ENCODE results near the gene DOCK3.
"Not testable (repeated sequence)": the region's sequence is repeated elsewhere in the genome, so short reads cannot be mapped to it uniquely, and the experiment has no call there.

Gene DOCK3

DNA sequence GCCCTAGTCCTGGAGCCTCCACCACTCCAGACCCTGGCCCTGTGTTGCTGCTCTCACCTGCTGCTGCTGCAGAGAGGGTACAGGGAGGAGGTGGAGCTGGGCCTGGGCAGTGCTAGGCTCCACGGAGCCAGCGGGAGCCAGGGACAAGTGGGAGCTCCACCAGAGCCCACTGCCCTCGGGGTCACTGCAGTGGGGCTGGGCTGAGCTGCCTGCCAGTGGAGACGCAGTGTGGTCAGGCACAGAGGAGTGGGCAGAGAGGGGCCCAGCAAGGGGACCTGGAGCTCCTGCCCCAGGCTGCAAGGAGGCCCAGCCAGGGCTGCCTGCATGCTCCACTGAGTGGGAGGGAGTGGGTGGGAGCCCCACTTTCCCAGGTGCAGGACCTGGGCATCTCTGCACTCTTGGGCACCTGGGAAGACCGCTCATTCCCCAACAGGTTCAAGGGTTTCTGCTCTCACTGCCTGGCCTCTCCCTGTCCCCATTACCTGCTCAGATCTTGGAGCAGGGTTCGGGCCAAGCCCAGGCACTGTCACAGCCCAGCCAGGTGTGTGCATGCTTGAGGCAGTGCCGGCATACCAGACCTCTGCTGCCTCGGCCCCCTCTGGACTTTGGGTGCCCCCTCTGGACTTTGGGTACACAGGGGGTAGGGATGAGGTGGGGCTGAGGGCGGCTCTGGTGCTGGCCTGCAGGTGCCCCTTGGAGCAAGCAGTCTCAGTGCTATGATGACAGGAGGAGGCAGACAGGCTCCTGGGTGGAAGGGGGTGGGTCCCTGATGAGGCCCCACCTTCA, 308.0 kb downstream of the DOCK3 start:
- no peak for DNase-seq (ENCODE audit: low read depth)

DNA sequence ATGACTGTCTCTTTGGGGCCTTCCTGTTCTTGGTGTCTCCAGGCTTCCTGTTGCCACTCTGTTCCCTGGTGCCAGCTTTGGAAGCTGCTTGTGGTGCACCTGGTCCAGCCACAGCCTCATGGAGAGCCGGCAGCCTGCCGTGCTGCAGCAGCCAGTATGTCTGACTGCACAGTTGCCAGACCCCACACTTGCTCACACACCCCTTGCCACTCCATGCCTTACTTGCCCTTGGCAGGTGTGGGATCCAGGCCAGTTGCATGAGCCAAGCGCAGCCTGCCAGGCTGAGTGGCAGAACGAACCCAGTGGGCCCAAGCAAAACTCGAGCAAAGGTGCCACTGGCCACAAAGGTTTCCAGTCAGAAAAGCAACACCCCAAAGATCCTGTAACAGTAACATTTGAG, 309.2 kb downstream of the DOCK3 start:
- no peak for DNase-seq (ENCODE audit: low read depth)

DNA sequence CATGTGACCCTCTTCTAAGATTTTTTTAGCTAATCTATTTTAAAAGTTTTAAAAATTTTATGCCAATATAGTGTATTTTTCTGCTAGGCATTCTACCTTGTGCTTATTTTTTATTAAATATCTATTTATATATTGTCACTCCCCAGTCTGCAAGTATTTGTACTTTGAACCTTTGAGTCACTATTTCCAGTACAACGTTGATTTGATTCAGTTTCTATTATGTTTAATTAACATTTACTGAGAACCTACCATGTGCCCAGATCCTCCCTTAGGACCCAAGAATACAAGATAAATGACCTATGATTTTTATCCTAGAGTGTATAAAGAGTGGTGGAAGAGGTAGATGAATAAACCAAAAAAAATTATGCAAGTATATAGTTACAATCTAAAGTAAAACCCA, 311.2 kb downstream of the DOCK3 start:
- no peak for DNase-seq (ENCODE audit: low read depth)

DNA sequence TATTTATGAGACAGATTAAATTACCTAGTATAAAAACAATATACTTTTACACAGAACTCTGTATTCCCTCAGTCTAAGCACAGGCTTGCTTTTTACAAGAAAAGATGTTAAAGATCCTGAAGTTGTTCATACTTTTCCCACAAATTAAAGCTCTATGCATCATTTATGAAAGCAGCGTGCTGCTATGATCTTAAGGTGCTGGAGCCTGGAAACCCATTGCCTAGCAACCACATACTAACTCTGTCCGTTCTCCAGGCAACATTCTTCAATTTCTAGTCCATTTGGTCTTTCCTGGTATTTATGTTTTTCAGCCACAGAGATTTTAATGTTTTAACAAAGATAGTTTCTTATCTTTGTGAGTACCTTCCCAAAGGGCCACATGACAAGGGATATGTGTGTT, 312.0 kb downstream of the DOCK3 start:
- no peak for DNase-seq (ENCODE audit: low read depth)

DNA sequence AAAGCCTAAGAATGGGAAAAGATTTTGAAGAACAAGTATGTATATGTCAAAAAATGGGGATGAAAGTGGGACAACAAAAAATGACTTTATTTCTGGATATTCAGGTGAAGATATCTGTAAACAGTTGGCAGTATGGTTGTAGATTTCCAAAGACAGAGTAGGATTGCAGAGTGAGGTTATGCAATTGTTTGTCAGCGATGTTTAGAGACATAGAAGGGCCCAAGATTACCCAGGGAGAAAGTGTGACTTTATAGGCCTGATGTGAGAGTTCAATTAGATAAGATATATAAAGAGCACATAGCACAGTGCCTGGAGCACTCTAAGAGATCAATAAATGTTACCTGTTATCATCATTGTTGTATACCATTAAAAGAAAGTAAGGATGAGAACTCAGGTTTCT, 319.8 kb downstream of the DOCK3 start:
- no peak for DNase-seq (ENCODE audit: low read depth)

DNA sequence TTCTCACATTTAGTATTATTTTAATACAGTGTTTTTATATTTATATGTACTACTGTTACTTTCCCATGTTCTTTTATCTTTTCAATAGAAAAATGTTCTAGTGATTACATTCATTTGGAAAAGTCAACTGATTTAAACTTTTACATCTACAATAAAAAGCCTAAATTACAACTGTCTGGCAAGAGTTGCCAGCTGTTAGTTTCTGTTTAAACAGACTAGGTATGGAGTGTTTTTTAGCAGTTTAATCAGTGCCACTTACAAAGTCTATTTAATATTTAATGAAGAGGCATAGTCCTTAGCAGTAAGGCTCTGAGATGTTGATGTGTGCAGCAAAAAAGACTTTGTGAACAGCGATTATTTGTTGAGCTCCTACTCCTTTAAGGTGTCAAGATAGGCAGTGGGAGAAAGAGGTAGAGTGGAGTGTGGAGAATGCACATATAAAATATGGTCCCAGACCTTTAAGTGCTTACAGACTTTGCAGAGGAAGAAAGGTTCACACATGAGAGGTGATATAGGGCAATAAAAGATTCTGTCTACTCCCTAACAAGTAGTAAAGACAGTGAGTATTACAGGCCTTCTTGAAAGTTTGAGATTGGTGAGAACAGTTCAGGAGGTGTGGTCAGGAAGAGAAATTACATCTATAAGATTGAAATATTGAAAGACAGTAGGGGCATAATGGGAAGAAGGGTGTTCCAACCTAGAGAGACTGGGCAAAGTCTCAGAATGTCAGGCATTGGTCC, 320.5 kb downstream of the DOCK3 start:
- no peak for DNase-seq (ENCODE audit: low read depth)

DNA sequence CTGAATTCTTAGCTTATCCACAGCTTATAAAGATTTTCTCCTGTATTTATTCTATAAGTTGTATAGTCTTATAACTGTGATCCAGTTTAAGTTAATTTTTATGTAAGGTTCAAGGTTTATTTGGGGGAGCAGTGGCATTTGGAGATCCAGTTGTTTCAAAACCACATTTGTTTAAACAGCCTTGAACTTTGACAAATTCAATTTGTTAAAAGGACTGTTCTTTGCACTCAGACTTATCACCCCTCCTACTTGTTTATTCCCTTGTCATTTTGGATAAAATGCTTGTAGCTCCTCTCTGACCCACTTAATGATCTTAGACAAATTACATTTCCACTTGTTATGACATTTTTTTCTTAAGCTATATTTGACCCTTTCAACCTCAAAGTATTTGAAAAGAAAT, 327.8 kb downstream of the DOCK3 start:
- no peak for DNase-seq (ENCODE audit: low read depth)

DNA sequence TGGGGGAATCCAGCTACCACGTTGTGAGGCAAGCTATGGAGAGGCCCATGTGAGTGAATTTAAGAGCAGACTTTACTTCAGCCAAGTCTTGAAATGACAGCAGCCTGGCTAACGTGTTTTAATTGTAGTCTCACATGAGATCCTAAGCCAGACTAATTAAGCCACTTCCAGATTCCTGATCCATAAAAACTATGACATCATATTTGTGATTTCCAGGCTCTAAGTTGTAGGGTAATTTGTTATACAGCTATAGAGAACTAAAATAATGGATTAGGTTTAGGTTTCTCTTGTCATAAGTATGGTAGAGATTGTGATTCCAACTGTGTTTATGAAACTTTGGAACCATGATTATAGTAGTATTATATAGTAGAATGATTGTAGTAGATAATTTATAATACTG, 329.5 kb downstream of the DOCK3 start:
- no peak for DNase-seq (ENCODE audit: low read depth)

DNA sequence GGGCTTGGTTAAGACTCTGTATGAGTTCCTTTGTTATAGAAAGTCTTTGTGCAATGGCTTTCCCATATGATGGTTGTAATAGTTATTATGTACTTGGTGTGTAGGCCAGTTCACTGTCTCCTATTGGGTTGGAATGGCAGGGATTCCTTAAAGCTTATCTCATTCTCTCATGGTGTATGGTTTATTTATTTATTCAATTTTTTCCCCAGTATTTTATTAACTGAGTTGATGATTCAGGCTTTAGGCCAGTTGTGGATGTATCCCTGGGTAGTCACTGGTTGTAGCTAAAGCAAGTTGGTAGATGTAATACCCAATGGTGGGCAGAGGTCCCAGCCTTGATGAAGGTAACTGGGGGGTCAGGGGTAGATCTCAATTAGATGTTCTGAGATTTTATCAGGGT, 349.4 kb downstream of the DOCK3 start:
- DNase-seq (ENCODE audit: low read depth): no peak

DNA sequence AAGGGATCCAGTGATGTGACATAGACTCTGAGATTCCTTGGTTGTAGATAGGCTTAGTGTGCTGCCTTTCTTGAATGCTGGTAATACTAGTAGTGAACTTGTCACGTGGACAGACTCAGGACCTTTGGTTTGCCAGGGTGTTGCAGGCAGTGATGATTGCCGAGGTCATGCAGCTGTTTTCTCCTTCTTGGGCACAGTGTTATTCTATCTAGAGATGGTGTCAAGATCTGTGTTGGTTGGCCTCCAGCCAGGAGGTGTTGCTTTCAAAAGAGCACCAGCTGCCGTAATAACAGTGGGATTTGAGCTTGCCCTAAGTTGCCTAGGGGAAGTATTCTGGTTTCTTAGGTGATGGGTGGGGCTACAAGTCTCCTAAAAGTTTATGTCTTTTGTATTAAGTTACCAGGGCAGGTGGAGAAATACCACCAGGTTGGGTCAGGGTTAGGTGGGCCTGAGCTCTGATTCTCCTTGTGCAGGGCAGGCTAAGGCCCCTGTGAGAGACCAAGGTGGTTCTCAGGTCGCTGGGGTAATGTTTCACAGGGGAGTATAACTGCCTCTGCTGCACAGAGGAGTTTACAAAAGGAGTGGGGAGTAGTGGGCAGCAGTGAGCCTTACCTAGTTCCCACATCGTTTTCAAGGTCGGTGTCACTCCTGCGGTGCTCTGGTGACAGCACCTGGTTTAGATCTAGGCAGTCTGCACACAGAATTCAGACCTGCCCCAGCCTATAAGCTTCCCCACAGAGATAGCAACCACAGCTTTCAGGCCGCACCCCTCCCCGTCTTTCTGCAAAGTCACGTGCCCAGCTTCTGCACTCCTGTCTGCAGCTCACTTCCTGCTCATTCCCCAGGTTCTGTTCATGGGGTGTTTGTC, 350.3 kb downstream of the DOCK3 start:
- no peak for DNase-seq (ENCODE audit: low read depth)

DNA sequence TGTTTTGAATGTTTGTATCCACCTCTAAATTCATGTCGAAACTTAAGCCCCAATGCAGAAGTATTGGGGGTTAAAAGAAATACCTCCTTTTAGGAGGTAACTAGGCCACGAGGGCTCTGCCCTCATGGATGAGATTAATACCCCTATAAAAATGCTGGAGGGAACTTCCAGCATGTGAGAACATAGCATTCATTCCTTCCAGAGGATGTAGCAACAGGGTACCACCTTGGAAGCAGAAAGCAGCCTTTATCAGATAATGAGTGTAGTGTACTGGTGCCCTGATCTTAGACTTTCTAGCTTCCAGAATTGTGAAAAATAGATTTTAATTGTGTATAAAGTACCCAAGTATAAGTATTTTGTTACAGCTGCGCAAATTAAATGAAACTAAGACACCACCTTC, 356.9 kb downstream of the DOCK3 start:
- DNase-seq (ENCODE audit: low read depth): no peak

DNA sequence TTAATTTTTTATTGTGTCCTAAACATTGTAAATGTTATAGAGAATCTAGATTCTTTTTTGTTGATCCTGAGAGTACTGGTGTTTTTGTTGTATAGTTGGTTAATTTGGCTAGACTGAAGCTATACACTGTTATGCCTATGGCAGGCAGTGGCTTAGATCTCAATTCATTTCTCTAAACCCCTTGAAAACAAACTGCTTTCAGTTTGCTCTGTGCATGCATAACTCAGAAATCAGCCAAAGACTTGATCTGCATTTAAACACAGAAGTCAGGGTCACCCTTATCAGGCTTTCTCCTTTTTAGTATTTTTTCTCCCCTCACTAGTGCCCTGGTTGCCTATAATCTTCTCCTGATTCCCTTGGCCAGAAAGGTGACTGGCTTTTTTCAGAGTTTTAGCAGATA, 360.9 kb downstream of the DOCK3 start:
- DNase-seq (ENCODE audit: low read depth): no peak

DNA sequence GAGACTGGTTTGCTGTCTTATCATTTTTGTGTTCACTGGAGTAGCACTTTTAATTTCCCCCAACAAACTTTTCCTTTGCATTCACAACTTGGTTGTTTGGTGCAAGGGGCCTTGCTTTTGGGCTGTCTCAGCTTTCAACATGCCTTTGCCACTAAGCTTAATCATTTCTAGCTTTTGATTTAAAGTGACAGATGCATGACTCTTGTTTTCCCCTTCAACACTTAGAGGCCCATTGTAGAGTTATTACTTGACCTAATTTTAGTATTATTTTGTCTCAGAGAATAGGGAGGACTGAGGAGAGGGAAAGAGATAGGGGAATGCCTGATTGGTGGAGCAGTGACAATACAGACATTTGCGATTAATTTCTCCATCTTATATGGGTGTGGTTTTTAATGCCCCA, 370.3 kb downstream of the DOCK3 start:
- no peak for DNase-seq (ENCODE audit: low read depth)

DNA sequence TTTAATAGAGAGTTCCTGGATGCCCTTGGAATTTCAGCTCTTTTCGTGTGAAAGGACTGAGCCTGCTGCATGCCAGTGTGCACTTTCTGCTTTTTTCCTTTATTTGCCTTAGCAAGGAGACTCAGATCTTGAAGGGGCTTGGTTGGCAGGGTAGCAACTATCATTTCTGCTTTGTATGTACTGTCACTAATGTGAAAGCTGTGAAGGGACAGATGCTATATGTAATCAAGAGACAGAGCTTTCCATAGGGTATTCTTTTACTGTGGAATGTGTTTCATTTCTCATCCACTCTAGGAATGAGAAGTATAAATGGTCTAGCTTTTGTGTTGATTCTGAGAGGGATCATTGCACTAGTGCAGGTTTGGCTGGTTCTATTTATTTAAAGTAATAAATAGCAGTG, 377.8 kb downstream of the DOCK3 start:
- no peak for DNase-seq (ENCODE audit: low read depth)

DNA sequence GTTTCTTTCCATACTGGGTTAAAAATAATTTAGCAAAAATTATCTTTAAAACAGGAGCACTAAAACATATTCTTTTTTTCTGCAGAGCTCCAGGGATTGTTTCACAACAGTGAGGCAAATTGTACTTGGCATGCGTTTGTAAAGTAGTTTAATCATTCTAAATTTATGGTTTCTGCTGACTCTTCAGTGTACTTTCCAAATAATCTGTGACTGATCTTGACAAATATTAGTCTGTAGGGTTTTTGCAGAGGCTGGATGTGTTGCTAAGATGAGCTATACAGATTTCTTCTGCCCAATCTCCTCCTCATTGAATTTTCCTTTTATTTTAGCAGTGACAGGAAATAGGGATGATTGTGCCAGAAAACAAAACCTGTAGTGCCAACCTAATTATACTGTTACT, 382.4 kb downstream of the DOCK3 start:
- no peak for DNase-seq (ENCODE audit: low read depth)

DNA sequence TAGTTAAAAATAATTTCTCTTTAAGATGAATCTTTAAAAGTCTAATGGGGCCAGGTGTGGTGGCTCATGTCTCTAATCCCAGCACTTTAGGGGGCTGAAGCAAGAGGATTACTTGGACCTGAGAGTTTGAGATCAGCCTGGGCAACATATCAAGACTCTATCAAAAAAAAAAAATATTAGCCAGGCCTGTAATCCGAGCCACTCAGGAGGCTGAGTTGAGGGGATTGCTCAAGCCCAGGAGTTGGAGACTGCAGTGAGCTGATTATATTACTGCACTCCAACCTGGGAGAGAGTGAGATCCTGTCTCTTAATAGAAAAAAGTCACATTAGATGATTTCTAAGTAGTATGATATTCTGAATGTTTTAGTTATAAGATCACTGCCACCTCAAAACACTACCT, 388.3 kb downstream of the DOCK3 start:
- DNase-seq (ENCODE audit: low read depth): no peak

DNA sequence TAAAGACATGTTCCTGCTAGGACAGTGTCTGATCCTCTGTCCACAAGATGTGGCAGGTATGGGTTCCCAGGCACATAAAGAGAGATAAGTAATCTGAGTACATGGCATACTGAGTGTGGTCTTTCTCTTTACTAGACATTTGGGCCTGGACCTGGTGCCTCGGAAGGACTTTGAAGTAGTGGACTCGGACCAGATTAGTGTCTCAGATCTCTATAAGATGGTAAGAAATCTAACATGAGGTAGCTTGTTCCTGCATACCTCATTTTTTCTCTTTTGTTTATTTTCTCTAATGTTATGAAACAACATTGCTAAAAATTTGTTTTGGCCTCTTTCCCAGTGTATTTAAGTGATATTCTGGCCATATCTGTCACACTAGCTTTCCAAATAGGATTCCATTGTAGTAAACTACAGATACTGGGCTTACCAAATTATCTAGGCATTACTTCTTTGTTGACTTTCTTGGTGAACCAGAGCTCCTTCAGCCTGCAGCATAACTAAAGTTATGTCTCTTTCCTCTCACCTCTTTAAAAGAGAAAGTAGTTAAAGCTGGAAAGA, 400.6 kb downstream of the DOCK3 start:
- no peak for DNase-seq (ENCODE audit: low read depth)

DNA sequence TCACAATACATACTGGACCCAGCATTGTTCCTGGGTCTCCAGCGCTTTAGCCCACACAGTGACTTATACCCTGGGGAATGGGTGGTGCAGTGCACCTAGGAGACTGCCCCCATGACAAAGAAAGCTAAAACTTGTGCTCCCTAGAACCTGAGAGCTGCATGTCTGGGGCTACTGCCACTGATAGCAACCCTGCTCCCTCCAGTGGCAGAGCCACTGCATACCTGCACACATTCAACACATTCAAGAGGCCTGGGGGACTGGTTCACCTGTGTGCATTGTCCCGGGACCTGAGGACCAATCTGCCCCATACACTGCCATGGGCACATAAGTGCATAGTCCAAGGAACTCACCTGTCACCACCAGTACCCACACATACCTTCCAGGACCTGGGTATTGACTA, 407.6 kb downstream of the DOCK3 start:
- no peak for DNase-seq (ENCODE audit: low read depth)

DNA sequence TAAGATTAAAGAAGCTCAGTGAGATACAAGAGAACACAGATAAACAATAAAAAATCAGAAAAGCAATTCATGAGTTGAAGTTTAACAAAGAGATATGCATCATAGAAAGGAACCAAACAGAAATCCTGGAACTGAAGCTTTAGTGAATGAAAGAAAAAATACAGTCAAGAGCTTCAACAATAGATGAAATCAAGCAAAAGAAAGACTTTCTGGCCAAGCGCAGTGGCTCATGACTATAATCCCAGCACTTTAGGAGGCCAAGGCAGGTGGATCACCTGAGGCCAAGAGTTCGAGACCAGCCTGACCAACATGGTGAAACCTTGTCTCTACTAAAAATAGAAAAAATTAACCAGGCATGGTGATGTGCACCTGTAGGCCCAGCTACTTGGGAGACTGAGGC, 408.8 kb downstream of the DOCK3 start:
- no peak for DNase-seq (ENCODE audit: low read depth)

DNA sequence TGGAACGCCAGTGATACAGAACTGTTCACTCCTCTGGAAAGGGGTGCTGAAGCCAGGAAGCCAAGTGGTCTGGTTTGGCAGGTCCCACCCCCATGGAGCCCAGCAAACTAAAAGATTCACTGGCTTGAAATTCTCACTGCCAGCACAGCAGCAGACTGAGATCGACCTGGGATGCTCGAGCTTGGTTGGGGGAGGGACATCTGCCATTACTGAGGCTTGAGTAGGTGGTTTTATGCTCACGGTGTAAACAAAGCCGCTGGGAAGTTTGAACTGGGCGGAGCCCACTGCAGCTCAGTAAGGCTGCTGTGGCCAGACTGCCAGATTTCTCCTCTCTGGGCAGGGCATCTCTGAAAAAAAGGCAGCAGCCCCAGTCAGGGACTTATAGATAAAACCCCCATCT, 417.4 kb downstream of the DOCK3 start:
- not testable (repeated sequence) for DNase-seq (ENCODE audit: low read depth)

DNA sequence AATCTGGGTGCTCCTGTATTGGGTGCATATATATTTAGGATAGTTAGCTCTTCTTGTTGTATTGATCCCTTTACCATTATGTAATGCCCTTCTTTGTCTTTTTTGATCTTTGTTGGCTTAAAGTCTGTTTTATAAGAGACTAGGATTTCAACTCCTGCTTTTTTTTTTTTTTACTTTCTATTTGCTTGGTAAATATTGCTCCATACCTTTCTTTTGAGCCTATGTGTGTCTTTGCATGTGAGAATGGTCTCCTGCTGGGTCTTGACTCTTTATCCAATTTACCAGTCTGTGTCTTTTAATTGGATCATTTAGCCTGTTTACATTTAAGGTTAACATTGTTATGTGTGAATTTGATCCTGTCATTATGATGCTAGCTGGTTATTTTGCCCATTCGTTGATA, 420.1 kb downstream of the DOCK3 start:
- DNase-seq (ENCODE audit: low read depth): not testable (repeated sequence)

DNA sequence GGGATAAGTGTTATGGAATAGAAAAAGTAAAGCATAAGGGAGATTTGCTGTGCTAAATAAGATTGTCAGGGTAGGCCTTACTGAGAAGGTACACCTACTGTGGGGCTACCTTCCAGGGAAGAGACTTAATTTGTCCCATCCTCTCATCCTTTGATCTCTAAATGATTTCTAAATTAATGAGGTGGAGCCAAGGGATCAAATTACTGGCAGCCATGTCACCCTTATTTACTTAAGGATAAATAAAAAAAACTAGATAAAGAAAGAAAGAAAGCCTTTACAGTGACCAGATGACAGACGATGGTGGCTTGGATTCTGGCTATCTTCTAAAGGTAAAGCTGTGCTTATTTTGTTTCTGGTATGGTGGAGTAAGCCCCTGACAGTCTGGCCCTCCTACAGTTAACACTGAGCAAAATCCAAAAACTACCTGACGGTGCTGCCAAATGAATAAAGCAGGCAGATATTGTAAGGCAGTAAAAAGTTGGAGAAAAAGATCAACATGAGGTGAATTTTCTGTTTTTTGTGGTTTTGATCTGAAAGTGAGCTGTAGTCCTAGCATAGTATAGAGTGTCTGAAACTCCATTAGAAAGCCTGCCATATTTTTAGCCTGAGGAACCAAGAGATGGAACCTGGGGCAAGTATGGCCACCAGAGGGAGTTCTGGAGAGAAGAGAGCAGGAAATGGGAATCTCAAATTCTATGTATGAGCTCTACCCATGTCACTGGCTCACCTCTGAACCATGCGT, 425.2 kb downstream of the DOCK3 start:
- peak; percentile 27 for DNase-seq (ENCODE audit: low read depth)
